NCI-H1105 treated with DMSO at 0.1 percent for 48 hours (cell line): ENCODE data around the gene AP2M1.

ENCODE experiments used
- DNase-seq: peaks from one replicate; lab custom pipeline; 2025; lab: John Stamatoyannopoulos, UW

The AP2M1 gene

GRCh38 chr3:184180165-184180564, 5.5 kb downstream of the AP2M1 start:
- DNase-seq, result no peak

GRCh38 chr3:184181596-184181995, 6.9 kb downstream of the AP2M1 start:
- no peak for DNase-seq

GRCh38 chr3:184183679-184184078, 9.0 kb downstream of the AP2M1 start:
- DNase-seq, result peak; percentile 12

- no peak for DNase-seq
Measured at GRCh38 chr3:184184546-184185230, 10.0 kb downstream of the AP2M1 start.

- peak; percentile 100 for DNase-seq
Measured at GRCh38 chr3:184185461-184186183, 11.0 kb downstream of the AP2M1 start.

- DNase-seq, result no peak
Measured at GRCh38 chr3:184186184-184186901, 11.7 kb downstream of the AP2M1 start, which contains the start of gene ABCF3. TSS of gene ABCF3 (plus strand) at chr3:184186199. CDS start at chr3:184186208, 9 bp downstream.

- DNase-seq, result no peak
Measured at GRCh38 chr3:184186902-184187207, 12.2 kb downstream of the AP2M1 start.

GRCh38 chr3:184188080-184188479, 13.4 kb downstream of the AP2M1 start:
- DNase-seq, result no peak

- no peak for DNase-seq
Measured at GRCh38 chr3:184189421-184189820, 14.8 kb downstream of the AP2M1 start.

GRCh38 chr3:184192889-184193288, 18.2 kb downstream of the AP2M1 start:
- DNase-seq, result no peak

- DNase-seq, result no peak
Measured at GRCh38 chr3:184193991-184194539, 19.4 kb downstream of the AP2M1 start.

- DNase-seq, result no peak
Measured at GRCh38 chr3:184196536-184196935, 21.9 kb downstream of the AP2M1 start.

- DNase-seq, result no peak
Measured at GRCh38 chr3:184198509-184198908, 23.9 kb downstream of the AP2M1 start.

- DNase-seq, result no peak
Measured at GRCh38 chr3:184200825-184201224, 26.2 kb downstream of the AP2M1 start.

GRCh38 chr3:184203526-184203925, 28.9 kb downstream of the AP2M1 start:
- DNase-seq, result no peak

- no peak for DNase-seq
Measured at GRCh38 chr3:184209146-184209923, 34.7 kb downstream of the AP2M1 start.

GRCh38 chr3:184211297-184211696, 36.6 kb downstream of the AP2M1 start:
- no peak for DNase-seq

- DNase-seq, result no peak
Measured at GRCh38 chr3:184211718-184212117, 37.1 kb downstream of the AP2M1 start.

GRCh38 chr3:184218814-184219213, 44.2 kb downstream of the AP2M1 start:
- no peak for DNase-seq

- no peak for DNase-seq
Measured at GRCh38 chr3:184222521-184222920, 47.9 kb downstream of the AP2M1 start.

GRCh38 chr3:184223946-184224345, 49.3 kb downstream of the AP2M1 start:
- no peak for DNase-seq

GRCh38 chr3:184227481-184227935, 52.9 kb downstream of the AP2M1 start:
- DNase-seq, result peak; percentile 56
